ENCODE results near the gene EIF4B. TPM values are rescaled to one million over a fixed set of nuclear protein-coding genes. Genes with fewer than 3 reads are reported as not detected.

Gene EIF4B
- total and polyA plus RNA-seq, 9 of the 15 experiments (the other 6 are each of a cell fraction or from before 2014, with no cell fraction given), result 138 to 669 (median 552) TPM

- TF ChIP-seq PKNOX1 (IDR thresholded peaks at IDR 0.05) (no peak), MEF2D (tag; conservative IDR thresholded peaks at IDR 0.05; ENCODE audit: low read depth) (no peak), HMG20A (CRISPR knock-in tag; conservative IDR thresholded peaks at IDR 0.05) (no peak), CC2D1A (IDR thresholded peaks at IDR 0.05) (no peak), ZNF668 (CRISPR knock-in tag; IDR thresholded peaks at IDR 0.05) (peak; percentile 50; the same call in 1 of the 2 replicates), SMARCA4 (IDR thresholded peaks at IDR 0.05) (peak; percentile 61; the same call in 1 of the 2 replicates), EP400 (IDR thresholded peaks at IDR 0.05) (peak; percentile 57; the same call in 1 of the 2 replicates), MNT (conservative IDR thresholded peaks at IDR 0.05) (0 out of 4 replicates have a peak, but pooled peaks have one; percentile 37 to 39), HDGF (IDR thresholded peaks at IDR 0.05) (no peak), ZNF592 (IDR thresholded peaks at IDR 0.05) (peak; percentile 92), ASH1L (IDR thresholded peaks at IDR 0.05; ENCODE audit: borderline replicate concordance, low read depth, partially characterized antibody) (no peak), ZNF408 (CRISPR knock-in tag; IDR thresholded peaks at IDR 0.05; ENCODE audit: low read depth) (no peak), NRF1 (conservative IDR thresholded peaks at IDR 0.05 in 1 of 2, IDR thresholded peaks at IDR 0.05 in 1 of 2) (peak; percentile 28 to 41; a peak in 2 of 4 replicates), POLR2A (conservative IDR thresholded peaks at IDR 0.05) (peak; percentile 45; the same call in 1 of the 2 replicates), BACH1 (tag; IDR thresholded peaks at IDR 0.05) (peak; percentile 76; the same call in 1 of the 2 replicates), RBBP5 (IDR thresholded peaks at IDR 0.05; ENCODE audit: borderline replicate concordance, insufficient read depth, low read length, poor library complexity, severe bottlenecking) (peak; percentile 67), ETV5 (CRISPR knock-in tag; IDR thresholded peaks at IDR 0.05; ENCODE audit: low read depth) (no peak), ATF3 (IDR thresholded peaks at IDR 0.05) (peak; percentile 67), ATF3 (CRISPR knock-in tag; conservative IDR thresholded peaks at IDR 0.05) (no peak), SP1 (CRISPR knock-in tag; IDR thresholded peaks at IDR 0.05) (no peak), MAFG (tag; conservative IDR thresholded peaks at IDR 0.05) (peak; percentile 88)
Measured at GRCh38 chr12:52992699-52993557, 13.3 kb upstream of the EIF4B start (continued).
